HCT116 (cell line): ENCODE results near the gene RYR2. TPM values are rescaled to one million over a fixed set of nuclear protein-coding genes. Genes with fewer than 3 reads are reported as not detected.

Source experiments
- ATAC-seq: fragments of 200-7000 bp; cut with Tn5 transposase; 2 replicates; pipeline ENCODE4 v1.9.1; 2020; ENCODE audit warnings: mild to moderate bottlenecking, moderate library complexity
- BruUV-seq: library from RNA; stranded (reverse); fragments of 400-500 nt; replicated peaks from 2 replicates; lab custom pipeline; 2021; lab: Mats Ljungman, UMichigan
- CTCF ChIA-PET: fragments of 300-600 bp; sonication (Branson Sonifier 250); formaldehyde crosslinking; loops from one replicate; lab custom pipeline; 2021; ENCODE audit warnings: antibody characterized with exemption; lab: Charles Lee
- POLR2A ChIA-PET: fragments of 300-600, 350-600 bp; sonication (Branson Sonifier 250); formaldehyde crosslinking; loops from one replicate; lab custom pipeline; 2021; ENCODE audit warnings: antibody characterized with exemption; lab: Charles Lee
- RAD21 ChIA-PET, 2 experiments: fragments of 300-600 bp; sonication (Branson Sonifier 250); formaldehyde crosslinking; loops; one replicate each; lab custom pipeline; 2023; ENCODE audit warnings: low total read pairs in 2 of 2; ENCODE audit not compliant: uncharacterized antibody in 2 of 2, unreplicated experiment in 2 of 2, low non-redundant PET in 1 of 2; lab: Charles Lee
- DNase-seq: peaks from one replicate; pipeline ENCODE4 v3.0.0-alpha.2; 2010; ENCODE audit warnings: low read depth, low spot score
- H2AFZ ChIP-seq: fragments of 200-600 bp; shearing (Covaris generic), sonication (generic); 2 replicates; pipeline ENCODE4 v1.6.1; 2017; ENCODE audit warnings: low read depth, mixed run types, mixed read lengths, antibody characterized with exemption, low read length; ENCODE audit not compliant: poor library complexity, severe bottlenecking
- H3K27ac ChIP-seq: 2 replicates; pipeline ENCODE4 v1.5.1; 2012; ENCODE audit warnings: low read depth, low read length
- H3K27me3 ChIP-seq: fragments of 200-600 bp; sonication (generic); 2 replicates; pipeline ENCODE4 v1.6.1; 2016; ENCODE audit warnings: mixed run types, low read length, mixed read lengths; ENCODE audit not compliant: insufficient read depth
- H3K36me3 ChIP-seq, 2 experiments: fragments of 200-500 bp in 1 of 2; fragments of 200-600 bp in 1 of 2; sonication (Bioruptor generic) in 1 of 2; sonication (generic) in 1 of 2; 2 replicates each; pipeline versions ENCODE4 v1.5.1 to v1.6.1; 2014 to 2016; ENCODE audit warnings: low read length in 2 of 2, inconsistent platforms in 1 of 2, mixed read lengths in 1 of 2, mixed run types in 1 of 2; ENCODE audit not compliant: insufficient read depth in 2 of 2, control insufficient read depth in 1 of 2
- H3K4me1 ChIP-seq, 2 experiments: fragments of 200-600 bp in 1 of 2; sonication (generic) in 1 of 2; 2 replicates each; pipeline versions ENCODE4 v1.5.1 to v1.6.1; 2012 to 2017; ENCODE audit warnings: low read length in 2 of 2, inconsistent platforms in 1 of 2, mild to moderate bottlenecking in 1 of 2, mixed read lengths in 1 of 2, mixed run types in 1 of 2, moderate library complexity in 1 of 2; ENCODE audit not compliant: insufficient read depth in 2 of 2, control insufficient read depth in 1 of 2
- H3K4me2 ChIP-seq: fragments of 200-600 bp; sonication (generic); 2 replicates; pipeline ENCODE4 v1.6.1; 2017; ENCODE audit warnings: mixed run types, low read length, mixed read lengths
- H3K4me3 ChIP-seq, 2 experiments: fragments of 200-600 bp in 1 of 2; sonication (generic) in 1 of 2; replicated peaks in 1 of 2; 2 replicates each; pipeline ENCODE4 v1.5.1; 2011 to 2016; ENCODE audit warnings: low read length in 2 of 2, control low read depth in 1 of 2, low read depth in 1 of 2, mild to moderate bottlenecking in 1 of 2, mixed read lengths in 1 of 2, mixed run types in 1 of 2
- H3K79me2 ChIP-seq: fragments of 200-600 bp; sonication (generic); 2 replicates; pipeline ENCODE4 v1.6.1; 2017; ENCODE audit warnings: mild to moderate bottlenecking, mixed run types, low read length, moderate library complexity, mixed read lengths; ENCODE audit not compliant: insufficient read depth
- H3K9ac ChIP-seq: fragments of 200-600 bp; sonication (generic); 2 replicates; pipeline ENCODE4 v1.6.1; 2016; ENCODE audit warnings: low read length, mixed read lengths
- H3K9me2 ChIP-seq: fragments of 200-600 bp; sonication (generic), shearing (Covaris generic); 2 replicates; pipeline ENCODE4 v1.6.1; 2017; ENCODE audit warnings: mixed run types, mild to moderate bottlenecking, moderate library complexity; ENCODE audit not compliant: insufficient read depth
- H3K9me3 ChIP-seq, 2 experiments: fragments of 200-500 bp in 1 of 2; fragments of 200-600 bp in 1 of 2; sonication (Bioruptor generic) in 1 of 2; sonication (generic) in 1 of 2; 2 replicates each; pipeline ENCODE4 v1.6.1; 2014 to 2017; ENCODE audit warnings: low read length in 2 of 2, mixed read lengths in 2 of 2, inconsistent platforms in 1 of 2, low read depth in 1 of 2, mild to moderate bottlenecking in 1 of 2, mixed run types in 1 of 2, moderate library complexity in 1 of 2; ENCODE audit not compliant: control insufficient read depth in 1 of 2, insufficient read depth in 1 of 2
- H4K20me1 ChIP-seq: fragments of 200-600 bp; sonication (generic), shearing (Covaris generic); 2 replicates; pipeline ENCODE4 v1.6.1; 2017; ENCODE audit warnings: mixed run types, mild to moderate bottlenecking, moderate library complexity; ENCODE audit not compliant: insufficient read depth
- ATF3 ChIP-seq: IDR thresholded peaks from 2 replicates; pipeline ENCODE4 v1.6.1; 2012
- CBX3 ChIP-seq: IDR thresholded peaks from 2 replicates; pipeline ENCODE4 v1.6.1; 2012; ENCODE audit warnings: low read depth
- CEBPB ChIP-seq: IDR thresholded peaks from 2 replicates; pipeline ENCODE4 v1.6.1; 2012; ENCODE audit warnings: low read depth
- EGR1 ChIP-seq: IDR thresholded peaks from 2 replicates; pipeline ENCODE4 v1.6.1; 2012; ENCODE audit warnings: low read depth
- ELF1 ChIP-seq: IDR thresholded peaks from 2 replicates; pipeline ENCODE4 v1.6.1; 2012; ENCODE audit warnings: low read depth, borderline replicate concordance
- EZH2 ChIP-seq: fragments of 200-600 bp; sonication (generic); IDR thresholded peaks from 2 replicates; pipeline ENCODE4 v1.6.1; 2017; ENCODE audit warnings: antibody characterized with exemption, mixed run types
- EZH2phosphoT487 ChIP-seq: fragments of 200-600 bp; IDR thresholded peaks from 2 replicates; pipeline ENCODE4 v1.6.1; 2018; ENCODE audit warnings: antibody characterized with exemption, borderline replicate concordance
- FOSL1 ChIP-seq: IDR thresholded peaks from 2 replicates; pipeline ENCODE4 v1.6.1; 2012; ENCODE audit warnings: low read depth
- JUND ChIP-seq: IDR thresholded peaks from 2 replicates; pipeline ENCODE4 v1.6.1; 2012
- MAX ChIP-seq: IDR thresholded peaks from 2 replicates; pipeline ENCODE4 v1.6.1; 2012
- POLR2AphosphoS5 ChIP-seq: IDR thresholded peaks from 2 replicates; pipeline ENCODE4 v1.6.1; 2011; ENCODE audit warnings: mild to moderate bottlenecking, low read depth, low read length, moderate library complexity
- RAD21 ChIP-seq: IDR thresholded peaks from 2 replicates; pipeline ENCODE4 v1.6.1; 2012; ENCODE audit warnings: low read depth, mild to moderate bottlenecking
- REST ChIP-seq: IDR thresholded peaks from 2 replicates; pipeline ENCODE4 v1.6.1; 2012; ENCODE audit warnings: low read depth
- SIN3A ChIP-seq: IDR thresholded peaks from 2 replicates; pipeline ENCODE4 v1.6.1; 2012; ENCODE audit warnings: low read depth
- SP1 ChIP-seq: IDR thresholded peaks from 2 replicates; pipeline ENCODE4 v1.6.1; 2012; ENCODE audit warnings: low read depth
- SRF ChIP-seq: IDR thresholded peaks from 2 replicates; pipeline ENCODE4 v1.6.1; 2012; ENCODE audit warnings: low read depth
- TCF7L2 ChIP-seq: IDR thresholded peaks from 2 replicates; pipeline ENCODE4 v1.7.0; 2011; ENCODE audit warnings: borderline replicate concordance, inconsistent platforms; ENCODE audit not compliant: insufficient read depth, insufficient read length; ENCODE audit errors: extremely low read depth
- YY1 ChIP-seq: IDR thresholded peaks from 2 replicates; pipeline ENCODE4 v1.6.1; 2011; ENCODE audit warnings: low read length, low read depth, moderate library complexity, mild to moderate bottlenecking; ENCODE audit not compliant: insufficient replicate concordance; ENCODE audit errors: extremely low read depth
- ZFX ChIP-seq: fragments of 450-650 bp; IDR thresholded peaks from 2 replicates; pipeline ENCODE4 v1.6.1; 2017
- ZNF274 ChIP-seq: fragments of 200-500 bp; sonication (Bioruptor generic); IDR thresholded peaks from 2 replicates; pipeline ENCODE4 v1.6.1; 2014; ENCODE audit warnings: mild to moderate bottlenecking, low read depth, low read length, inconsistent platforms
- intact Hi-C: fragments of 100-400 bp; cut with micrococcal nuclease; formaldehyde crosslinking; loops from 2 replicates; pipeline ENCODE4 v1.10.0; 2022
- total RNA-seq: library from RNA; stranded (reverse); gene quantifications from one replicate; pipeline ENCODE4 v1.2.1, GENCODE V29; 2021; ENCODE audit not compliant: unreplicated experiment

Gene RYR2
- total RNA-seq, 1 experiment from 2014 or later, result 0.02 TPM

- H3K4me2 ChIP-seq, result no peak overlapping the region
- H3K9me2 ChIP-seq, result no peaks in the 10 kb centered on the region
- no peaks in the 10 kb centered on the region for H3K27me3 ChIP-seq
- H3K4me1 ChIP-seq, result no peaks in the 10 kb centered on the region
- intact Hi-C loops, result no loop called here
- ChIA-PET CTCF (no interaction called here), POLR2A (no interaction called here), RAD21 (no interaction called here)
- H3K79me2 ChIP-seq, result no peaks in the 10 kb centered on the region
- H3K4me3 ChIP-seq, result no peak overlapping the region
- BruUV-seq, result no TSS peak
- TF ChIP-seq RAD21, result no peak
- no peak for TF ChIP-seq EZH2
- TF ChIP-seq YY1, result no peak
- no peak for TF ChIP-seq TCF7L2
- TF ChIP-seq REST, result no peak
- TF ChIP-seq ELF1, result no peak
- TF ChIP-seq SP1, result no peak
- no peak for TF ChIP-seq MAX
- no peak for TF ChIP-seq SIN3A
- no peak for TF ChIP-seq EZH2phosphoT487
- TF ChIP-seq CBX3, result no peak
- TF ChIP-seq EGR1, result no peak
- no peak for TF ChIP-seq ZNF274
- TF ChIP-seq ATF3, result no peak
- TF ChIP-seq POLR2AphosphoS5, result no peak
- TF ChIP-seq ZFX, result no peak
- TF ChIP-seq SRF, result no peak
- TF ChIP-seq FOSL1, result no peak
- no peak for TF ChIP-seq CEBPB
- TF ChIP-seq JUND, result no peak
- DNase-seq (no peak), ATAC-seq (no peak)
- no peak overlapping the region for H3K27ac ChIP-seq
- no peaks in the 10 kb centered on the region for H3K36me3 ChIP-seq
- H3K9ac ChIP-seq, result no peak overlapping the region
- H2AFZ ChIP-seq, result no peak overlapping the region
- H4K20me1 ChIP-seq, result no peaks in the 10 kb centered on the region
- H3K9me3 ChIP-seq, result no peaks in the 10 kb centered on the region
Observed at GRCh38 chr1:237287876-237288521, 246.0 kb downstream of the RYR2 start.
